Mesendoderm (in vitro differentiated cells): ENCODE data around the gene NAT16.

Experiments
- DNase-seq: peaks from one replicate; pipeline ENCODE4 v3.0.0; 2013
- H2AK5ac ChIP-seq: 2 replicates; pipeline ENCODE4 v1.6.1; 2013; ENCODE audit warnings: low read length, inconsistent platforms
- H2BK120ac ChIP-seq: 2 replicates; pipeline ENCODE4 v1.6.1; 2013; ENCODE audit warnings: low read depth, mild to moderate bottlenecking, low read length, moderate library complexity, mixed read lengths
- H2BK15ac ChIP-seq: replicated peaks from 2 replicates; pipeline ENCODE4 v1.6.1; 2013; ENCODE audit warnings: low read depth, mild to moderate bottlenecking, moderate library complexity
- H2BK5ac ChIP-seq: 2 replicates; pipeline ENCODE4 v1.6.1; 2013; ENCODE audit warnings: low read length, inconsistent platforms
- H3K18ac ChIP-seq: 2 replicates; pipeline ENCODE4 v1.6.1; 2013; ENCODE audit warnings: mild to moderate bottlenecking, low read length, mixed read lengths
- H3K23ac ChIP-seq: one replicate; pipeline ENCODE4 v1.6.1; 2013; ENCODE audit warnings: low read length
- H3K27ac ChIP-seq: 2 replicates; pipeline ENCODE4 v1.5.1; 2013; ENCODE audit warnings: low read depth, mild to moderate bottlenecking, inconsistent platforms, low read length, moderate library complexity
- H3K27me3 ChIP-seq: 2 replicates; pipeline ENCODE4 v1.6.1; 2013; ENCODE audit warnings: low read length, control low read depth, mild to moderate bottlenecking, inconsistent platforms; ENCODE audit not compliant: insufficient read depth, poor library complexity
- H3K36me3 ChIP-seq: 2 replicates; pipeline ENCODE4 v1.6.1; 2013; ENCODE audit warnings: low read length, inconsistent platforms; ENCODE audit not compliant: control insufficient read depth, insufficient read depth
- H3K4ac ChIP-seq: one replicate; pipeline ENCODE4 v1.6.1; 2013; ENCODE audit warnings: low read depth, mild to moderate bottlenecking, low read length, moderate library complexity
- H3K4me1 ChIP-seq: 2 replicates; pipeline ENCODE4 v1.6.1; 2013; ENCODE audit warnings: low read depth, low read length, inconsistent platforms; ENCODE audit not compliant: control insufficient read depth
- H3K4me2 ChIP-seq: 2 replicates; pipeline ENCODE4 v1.6.1; 2013; ENCODE audit warnings: low read length
- H3K4me3 ChIP-seq: 2 replicates; pipeline ENCODE4 v1.5.1; 2013; ENCODE audit warnings: mild to moderate bottlenecking, low read length
- H3K56ac ChIP-seq: one replicate; pipeline ENCODE4 v1.6.1; 2013; ENCODE audit warnings: low read length
- H3K79me1 ChIP-seq: 2 replicates; pipeline ENCODE4 v1.6.1; 2013; ENCODE audit warnings: low read length, inconsistent platforms
- H3K79me2 ChIP-seq: 2 replicates; pipeline ENCODE4 v1.6.1; 2013; ENCODE audit warnings: mild to moderate bottlenecking, low read length; ENCODE audit not compliant: control insufficient read depth, insufficient read depth
- H3K9ac ChIP-seq: 2 replicates; pipeline ENCODE4 v1.6.1; 2013; ENCODE audit warnings: low read length, inconsistent platforms
- H4K5ac ChIP-seq: one replicate; pipeline ENCODE4 v1.6.1; 2013; ENCODE audit warnings: low read length
- H4K8ac ChIP-seq: one replicate; pipeline ENCODE4 v1.6.1; 2013; ENCODE audit warnings: low read depth, mild to moderate bottlenecking, control low read depth, low read length, moderate library complexity
- WGBS: extraction: QIAGEN DNeasy Blood & Tissue Kit; methylation state at CpG from one replicate; pipeline ENCODE4 v1.1.7; 2013; ENCODE audit warnings: low lambda C conversion rate, missing lambda C conversion rate; ENCODE audit not compliant: insufficient coverage; ENCODE audit errors: extremely low coverage; 5-methylcytosine and 5-hydroxymethylcytosine counted together

Gene NAT16

GRCh38 chr7:101220295-101220694 is 40.2 kb upstream of the NAT16 start:
- Histone ChIP-seq H3K79me2 (peaks cover 5% of the 10 kb centered on the region), H3K79me1 (peaks cover 13% of the 10 kb centered on the region), H3K4me2 (no peak overlapping the region), H3K27me3 (no peaks in the 10 kb centered on the region), H2BK5ac (no peak overlapping the region), H3K18ac (no peak overlapping the region), H2BK120ac (no peak overlapping the region), H3K4me3 (no peak overlapping the region), H3K27ac (no peak overlapping the region), H4K8ac (no peak overlapping the region), H3K36me3 (peaks cover 2% of the 10 kb centered on the region), H2BK15ac (no peak overlapping the region), H3K56ac (no peak overlapping the region), H3K23ac (no peak overlapping the region), H3K4ac (no peak overlapping the region), H3K4me1 (no peaks in the 10 kb centered on the region), H4K5ac (no peak overlapping the region), H2AK5ac (no peak overlapping the region), H3K9ac (no peak overlapping the region)
- no CpG with 5 or more reads among the region's 5 CpGs for WGBS
- DNase-seq, result no peak

- Histone ChIP-seq H4K5ac (no peak overlapping the region), H3K27me3 (no peaks in the 10 kb centered on the region), H3K23ac (no peak overlapping the region), H3K4me3 (peak overlapping the region; percentile 74), H2AK5ac (no peak overlapping the region), H3K79me2 (peaks cover 5% of the 10 kb centered on the region), H3K18ac (no peak overlapping the region), H2BK120ac (no peak overlapping the region), H3K4ac (no peak overlapping the region), H3K4me2 (peak overlapping the region; percentile 97), H3K27ac (no peak overlapping the region), H3K4me1 (no peaks in the 10 kb centered on the region), H2BK15ac (no peak overlapping the region), H3K36me3 (no peaks in the 10 kb centered on the region), H3K79me1 (peaks cover 13% of the 10 kb centered on the region), H4K8ac (no peak overlapping the region), H3K56ac (peak overlapping the region; percentile 89), H3K9ac (peak overlapping the region; percentile 78), H2BK5ac (no peak overlapping the region)
- no CpG with 5 or more reads among the region's 26 CpGs for WGBS
- DNase-seq, result no peak
These were observed 38.4 kb upstream of the NAT16 start for GRCh38 chr7:101218236-101219125.

- Histone ChIP-seq H3K4me1 (no peaks in the 10 kb centered on the region), H4K8ac (no peak within 1 kb of the TSS), H3K79me2 (peaks cover 5% of the 10 kb centered on the region), H3K79me1 (peaks cover 12% of the 10 kb centered on the region), H3K27ac (peak within 1 kb of the TSS; percentile 72), H3K4me3 (peak within 1 kb of the TSS; percentile 74), H2AK5ac (no peak within 1 kb of the TSS), H2BK15ac (no peak within 1 kb of the TSS), H3K56ac (peak within 1 kb of the TSS; percentile 92), H3K4ac (peak within 1 kb of the TSS; percentile 60), H2BK5ac (peak within 1 kb of the TSS; percentile 70), H3K23ac (no peak within 1 kb of the TSS), H4K5ac (no peak within 1 kb of the TSS), H3K18ac (peak within 1 kb of the TSS; percentile 42), H2BK120ac (no peak within 1 kb of the TSS), H3K36me3 (no peaks in the 10 kb centered on the region), H3K9ac (peak within 1 kb of the TSS; percentile 86), H3K27me3 (no peaks in the 10 kb centered on the region), H3K4me2 (peak within 1 kb of the TSS; percentile 97)
- no CpG with 5 or more reads among the region's 57 CpGs for WGBS
- peak; percentile 99 for DNase-seq
These were observed 37.5 kb upstream of the NAT16 start, which contains the start of the genes PLOD3 and ZNHIT1 for GRCh38 chr7:101217388-101218235. TSS of gene PLOD3 (minus strand) at chr7:101217581. CDS start at chr7:101217274, 307 bp downstream. TSS of gene ZNHIT1 (plus strand) at chr7:101218165. CDS start at chr7:101218196, 31 bp downstream.

- Histone ChIP-seq H3K79me2 (peaks cover 5% of the 10 kb centered on the region), H3K36me3 (no peaks in the 10 kb centered on the region), H3K18ac (no peak overlapping the region), H2BK15ac (no peak overlapping the region), H3K23ac (no peak overlapping the region), H3K56ac (peak overlapping the region; percentile 92), H3K9ac (peak overlapping the region; percentile 73), H3K79me1 (peaks cover 12% of the 10 kb centered on the region), H3K4me1 (no peaks in the 10 kb centered on the region), H3K4me2 (peak overlapping the region; percentile 35), H2BK5ac (no peak overlapping the region), H3K4me3 (peak overlapping the region; percentile 51), H4K5ac (no peak overlapping the region), H2BK120ac (no peak overlapping the region), H3K27ac (peak overlapping the region; percentile 45), H2AK5ac (no peak overlapping the region), H3K27me3 (no peaks in the 10 kb centered on the region), H4K8ac (no peak overlapping the region), H3K4ac (no peak overlapping the region)
- no CpG with 5 or more reads among the region's 34 CpGs for WGBS
- DNase-seq, result no peak
These were observed 36.8 kb upstream of the NAT16 start for GRCh38 chr7:101216860-101217387.

- Histone ChIP-seq H2BK5ac (no peak overlapping the region), H3K4me1 (no peaks in the 10 kb centered on the region), H3K27ac (no peak overlapping the region)
These were observed 36.1 kb upstream of the NAT16 start for GRCh38 chr7:101216001-101216859.

More at GRCh38 chr7:101216001-101216859, 36.1 kb upstream of the NAT16 start:
- Histone ChIP-seq H3K23ac (no peak overlapping the region), H2BK15ac (no peak overlapping the region), H4K5ac (no peak overlapping the region), H3K79me2 (peaks cover 5% of the 10 kb centered on the region), H3K18ac (no peak overlapping the region), H3K56ac (peak overlapping the region; percentile 92), H3K4me2 (peak overlapping the region; percentile 35), H4K8ac (no peak overlapping the region), H3K4ac (no peak overlapping the region), H2BK120ac (no peak overlapping the region), H3K36me3 (no peaks in the 10 kb centered on the region), H3K27me3 (no peaks in the 10 kb centered on the region), H2AK5ac (no peak overlapping the region), H3K79me1 (peaks cover 12% of the 10 kb centered on the region), H3K4me3 (peak overlapping the region; percentile 51), H3K9ac (peak overlapping the region; percentile 73)
- DNase-seq, result no peak
- WGBS, result no CpG with 5 or more reads among the region's 31 CpGs
